HepG2 (cell line): Measurements from ENCODE around the gene BPIFB2. TPM values are rescaled to one million over a fixed set of nuclear protein-coding genes. Genes with fewer than 3 reads are reported as not detected.

Source experiments
- ATAC-seq: fragments of 200-7000 bp; cut with Tn5 transposase; 3 replicates; pipeline ENCODE4 v1.9.1; 2020; ENCODE audit warnings: mild to moderate bottlenecking, moderate library complexity
- BruUV-seq: library from RNA; stranded (reverse); fragments of 400-500 nt; replicated peaks from 2 replicates; lab custom pipeline; 2021; lab: Mats Ljungman, UMichigan
- CTCF ChIA-PET: fragments of 300-600 bp; formaldehyde crosslinking; extraction: SDS; loops from one replicate; lab custom pipeline; 2021; ENCODE audit warnings: low total read pairs, inconsistent platforms, low intra/inter-chr PET ratio; lab: Yijun Ruan, JAX
- POLR2A ChIA-PET: fragments of 350-600 bp; sonication (Branson Sonifier 250); formaldehyde crosslinking; loops from one replicate; lab custom pipeline; 2020; ENCODE audit warnings: antibody characterized with exemption, inconsistent platforms; lab: Yijun Ruan, JAX
- DNase-seq: peaks from one replicate; pipeline ENCODE4 v3.0.0-alpha.2; 2015; ENCODE audit warnings: low spot score
- FAIRE-seq: peaks from 3 replicates; lab custom pipeline; 2011; peaks lifted over from hg19 to GRCh38; lab: Jason Lieb, UNC
- H2AFZ ChIP-seq: one replicate; pipeline ENCODE4 v1.6.1; 2011; ENCODE audit warnings: low read length, inconsistent platforms
- H3K27ac ChIP-seq: fragments of 300-600 bp; 3 replicates; pipeline ENCODE4 v1.8.0; 2011; ENCODE audit warnings: mixed run types, mild to moderate bottlenecking, mixed read lengths, low read length, inconsistent platforms; ENCODE audit not compliant: insufficient read depth; ENCODE audit errors: extremely low read length
- H3K27me3 ChIP-seq, 2 experiments: fragments of 200-600 bp in 1 of 2; 2 replicates in 1 of 2; 3 replicates in 1 of 2; pipeline versions ENCODE4 v1.6.0 to v1.8.0; 2011; ENCODE audit warnings: low read length in 2 of 2, mild to moderate bottlenecking in 2 of 2, moderate library complexity in 2 of 2, inconsistent platforms in 1 of 2; ENCODE audit not compliant: insufficient read depth in 2 of 2, control insufficient read depth in 1 of 2
- H3K36me3 ChIP-seq, 2 experiments: fragments of 200-600 bp in 1 of 2; replicated peaks in 1 of 2; 2 replicates in 1 of 2; 3 replicates in 1 of 2; pipeline versions ENCODE4 v1.5.1 to v1.8.0; 2011; ENCODE audit warnings: low read length in 2 of 2, inconsistent platforms in 1 of 2; ENCODE audit not compliant: insufficient read depth in 2 of 2, control insufficient read depth in 1 of 2
- H3K4me1 ChIP-seq: 2 replicates; pipeline ENCODE4 v1.5.1; 2012; ENCODE audit warnings: low read length, inconsistent platforms; ENCODE audit not compliant: insufficient read depth
- H3K4me2 ChIP-seq: 2 replicates; pipeline ENCODE4 v1.6.0; 2011; ENCODE audit warnings: low read depth, low read length, inconsistent platforms
- H3K4me3 ChIP-seq, 3 experiments: fragments of 200-600 bp in 1 of 3; sonication (generic), shearing (Covaris generic) in 1 of 3; replicated peaks in 1 of 3; 2 replicates each; pipeline ENCODE4 v1.5.1; 2011 to 2016; ENCODE audit warnings: low read length in 3 of 3, inconsistent platforms in 2 of 3, low read depth in 2 of 3, mild to moderate bottlenecking in 2 of 3, control low read depth in 1 of 3, mixed read lengths in 1 of 3; ENCODE audit not compliant: insufficient read depth in 1 of 3
- H3K79me2 ChIP-seq: one replicate; pipeline ENCODE4 v1.6.1; 2011; ENCODE audit warnings: low read length, inconsistent platforms; ENCODE audit not compliant: insufficient read depth
- H3K9ac ChIP-seq: 2 replicates; pipeline ENCODE4 v1.6.0; 2011; ENCODE audit warnings: mild to moderate bottlenecking, low read depth, low read length, inconsistent platforms; ENCODE audit not compliant: insufficient read depth
- H3K9me3 ChIP-seq: 2 replicates; pipeline ENCODE4 v1.5.1; 2012; ENCODE audit warnings: mild to moderate bottlenecking, low read length
- H4K20me1 ChIP-seq: 2 replicates; pipeline ENCODE4 v1.6.0; 2011; ENCODE audit warnings: inconsistent platforms, mild to moderate bottlenecking, low read length, moderate library complexity; ENCODE audit not compliant: insufficient read depth
- GTF2F1 ChIP-seq: fragments of 150-350 bp; IDR thresholded peaks from 2 replicates; pipeline ENCODE4 v1.6.1; 2014; ENCODE audit warnings: low read length
- MLX ChIP-seq: IDR thresholded peaks from 2 replicates; pipeline ENCODE4 v1.6.1; 2016
- MXD4 ChIP-seq: IDR thresholded peaks from 2 replicates; pipeline ENCODE4 v1.6.1; 2016; ENCODE audit warnings: mild to moderate bottlenecking, missing biosample characterization, missing genetic modification reagents
- NRL ChIP-seq: sonication (generic); formaldehyde crosslinking; IDR thresholded peaks from 2 replicates; pipeline ENCODE4 v1.5.0; 2020; ENCODE audit warnings: missing genetic modification reagents, mild to moderate bottlenecking, moderate library complexity, borderline replicate concordance
- ZEB1 ChIP-seq: IDR thresholded peaks from 2 replicates; pipeline ENCODE4 v1.6.1; 2012; ENCODE audit warnings: mild to moderate bottlenecking, low read depth, inconsistent platforms; ENCODE audit not compliant: insufficient replicate concordance
- ZNF225 ChIP-seq: sonication (generic); formaldehyde crosslinking; IDR thresholded peaks from 2 replicates; pipeline ENCODE4 v1.4.0; 2020; ENCODE audit warnings: mild to moderate bottlenecking, missing genetic modification reagents
- ZNF280B ChIP-seq: sonication (generic); formaldehyde crosslinking; IDR thresholded peaks from 2 replicates; pipeline ENCODE4 v1.5.0; 2020; ENCODE audit warnings: missing genetic modification reagents, mild to moderate bottlenecking, borderline replicate concordance
- ZNF629 ChIP-seq: sonication (generic); formaldehyde crosslinking; conservative IDR thresholded peaks from 2 replicates; pipeline ENCODE4 v1.5.0; 2020; ENCODE audit warnings: missing genetic modification reagents
- ZNF768 ChIP-seq: sonication (generic); formaldehyde crosslinking; IDR thresholded peaks from 2 replicates; pipeline ENCODE4 v1.4.0; 2020; ENCODE audit warnings: missing genetic modification reagents
- WGBS: methylation state at CpG from one replicate; pipeline ENCODE4 v1.1.6; 2017; ENCODE audit warnings: low lambda C conversion rate; 5-methylcytosine and 5-hydroxymethylcytosine counted together
- in situ Hi-C: cut with HindIII; loops from 2 replicates; pipeline ENCODE4 v1.10.0; 2017; ENCODE audit warnings: low pct_unique_long_range_greater_than_20kb; ENCODE audit not compliant: extremely low pct_ligation_motif_present
- intact Hi-C: fragments of 100-400 bp; cut with micrococcal nuclease; formaldehyde crosslinking; loops from one replicate; pipeline ENCODE4 v1.10.0; 2022; ENCODE audit not compliant: unreplicated experiment
- polyA plus RNA-seq, 8 experiments: library from polyadenylated mRNA; depleted of rRNA in 3 of 8; stranded (reverse) in 7 of 8; unstranded in 1 of 8; fragments of >200 nt; fragmentation: Illumina TruSeq in 4 of 8; extraction: Trizol in 4 of 8; gene quantifications; 2 replicates each; pipeline versions ENCODE4 v1.2.1 to v1.2.3, GENCODE V29; 2011 to 2016; ENCODE audit warnings: low read depth in 4 of 8, missing spikeins in 1 of 8, mixed read lengths in 1 of 8; ENCODE audit not compliant: insufficient read depth in 1 of 8
- total RNA-seq, 5 experiments: library from RNA; depleted of rRNA; stranded (reverse); fragments of >200 nt; fragmentation: Illumina TruSeq; extraction: Trizol; gene quantifications; 2 replicates each; pipeline ENCODE4 v1.2.3, GENCODE V29; 2016; ENCODE audit warnings: low read depth in 1 of 5

The BPIFB2 gene
- total and polyA plus RNA-seq, 2 of the 13 experiments (the other 11 are each of a cell fraction or from before 2014, with no cell fraction given) = 54.5 to 902 TPM

- no peak for TF ChIP-seq ZEB1
- 0 out of 2 replicates have a peak, but pooled peaks have one; percentile 22 for TF ChIP-seq ZNF768 (CRISPR knock-in tag)
- 0 out of 2 replicates have a peak, but pooled peaks have one; percentile 8 for TF ChIP-seq ZNF225
- peak; percentile 71 for TF ChIP-seq ZNF629
- Histone ChIP-seq H3K27me3 (peaks cover 4 to 56% of the 10 kb centered on the region in 2 experiments; a peak in 3 of 5 replicates), H3K4me2 (no peak overlapping the region), H3K9me3 (no peaks in the 10 kb centered on the region), H2AFZ (no peak overlapping the region), H4K20me1 (no peaks in the 10 kb centered on the region), H3K9ac (no peak overlapping the region), H3K4me3 (no peak overlapping the region), H3K4me1 (no peaks in the 10 kb centered on the region), H3K27ac (no peak overlapping the region), H3K79me2 (no peaks in the 10 kb centered on the region), H3K36me3 (no peaks in the 10 kb centered on the region)
- intact Hi-C loops (no loop called here), in situ Hi-C loops (no loop called here)
- BruUV-seq = no TSS peak
- 50% methylated on average over 14 of the region's 22 CpGs for WGBS
- POLR2A ChIA-PET = no interaction called here
- DNase-seq (no peak), ATAC-seq (no peak), FAIRE-seq (no peak)
- CTCF ChIA-PET = no interaction called here
Measured at GRCh38 chr20:33059741-33060390, 52.4 kb downstream of the BPIFB2 start.

- no peak overlapping the region for H2AFZ ChIP-seq
- 64% methylated on average over 14 of the region's 14 CpGs for WGBS
- in situ Hi-C loops (no loop called here), intact Hi-C loops (no loop called here)
- TF ChIP-seq ZNF280B (CRISPR knock-in tag) (0 out of 2 replicates have a peak, but pooled peaks have one; percentile 23), MLX (CRISPR knock-in tag) (no peak), MXD4 (CRISPR knock-in tag) (no peak), NRL (CRISPR knock-in tag) (0 out of 2 replicates have a peak, but pooled peaks have one; percentile 22), GTF2F1 (no peak)
- ATAC-seq = no peak
- no peak overlapping the region for H3K9ac ChIP-seq
- no peak overlapping the region for H3K4me3 ChIP-seq
- H3K27me3 ChIP-seq = peaks cover 4 to 46% of the 10 kb centered on the region in 2 experiments; a peak in 3 of 5 replicates
- POLR2A ChIA-PET = no interaction called here
- no peaks in the 10 kb centered on the region for H3K9me3 ChIP-seq
- DNase-seq = no peak
- no peak for FAIRE-seq
- H3K36me3 ChIP-seq = no peaks in the 10 kb centered on the region
- H3K27ac ChIP-seq = no peak overlapping the region
- H3K4me2 ChIP-seq = no peak overlapping the region
- CTCF ChIA-PET = no interaction called here
- no TSS peak for BruUV-seq
- no peaks in the 10 kb centered on the region for H3K4me1 ChIP-seq
- no peaks in the 10 kb centered on the region for H4K20me1 ChIP-seq
- H3K79me2 ChIP-seq = no peaks in the 10 kb centered on the region
Measured at GRCh38 chr20:33061658-33062028, 54.1 kb downstream of the BPIFB2 start.
